ENCODE data around the gene FOXS1. TPM values are rescaled to one million over a fixed set of nuclear protein-coding genes. Genes with fewer than 3 reads are reported as not detected.
A peak's percentile ranks its signal among the peaks of the same experiment; 100 is the strongest.

Gene FOXS1
- total RNA-seq, 1 donor from 2014 or later: not detected

DNA sequence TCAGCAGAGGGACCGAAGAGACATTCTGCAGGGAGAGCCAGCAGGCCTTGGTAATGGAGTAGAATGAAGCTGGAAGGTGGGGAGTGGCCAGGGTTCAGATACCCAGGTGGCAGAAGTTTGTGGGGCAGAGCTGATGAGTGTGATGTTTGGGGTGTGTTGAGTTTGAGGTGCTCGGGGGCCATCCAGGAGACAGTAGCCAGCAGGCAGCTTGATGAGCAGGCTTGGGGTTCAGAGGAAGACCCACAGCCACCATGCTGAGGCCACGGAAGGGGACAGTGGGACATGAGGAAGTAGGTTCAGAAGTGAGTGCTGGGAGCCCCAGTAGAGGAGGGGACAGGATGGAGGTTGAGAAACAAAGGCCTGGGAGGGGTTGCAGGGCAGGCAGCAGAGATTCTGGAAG is 11.1 kb upstream of the FOXS1 start:
- no peak overlapping the region for H3K9ac ChIP-seq
- Mint-ChIP-seq H3K27ac (no peak overlapping the region), H3K4me3 (no peak overlapping the region), H3K27me3 (ENCODE audit: insufficient read depth, low read depth) (peaks cover 4% of the 10 kb centered on the region), H3K4me1 (peaks cover 12% of the 10 kb centered on the region), H3K36me3 (no peaks in the 10 kb centered on the region), H3K9me3 (no peaks in the 10 kb centered on the region)
- H3K36me3 ChIP-seq: no peaks in the 10 kb centered on the region
- H3K4me2 ChIP-seq: no peak overlapping the region
- peaks cover 18% of the 10 kb centered on the region for H3F3A ChIP-seq (ENCODE audit: low read depth)
- TF ChIP-seq EZH2phosphoT487 (IDR thresholded peaks at IDR 0.05) (no peak), EZH2 (IDR thresholded peaks at IDR 0.05) (no peak)
- TF ChIP-seq, protein P1, sequence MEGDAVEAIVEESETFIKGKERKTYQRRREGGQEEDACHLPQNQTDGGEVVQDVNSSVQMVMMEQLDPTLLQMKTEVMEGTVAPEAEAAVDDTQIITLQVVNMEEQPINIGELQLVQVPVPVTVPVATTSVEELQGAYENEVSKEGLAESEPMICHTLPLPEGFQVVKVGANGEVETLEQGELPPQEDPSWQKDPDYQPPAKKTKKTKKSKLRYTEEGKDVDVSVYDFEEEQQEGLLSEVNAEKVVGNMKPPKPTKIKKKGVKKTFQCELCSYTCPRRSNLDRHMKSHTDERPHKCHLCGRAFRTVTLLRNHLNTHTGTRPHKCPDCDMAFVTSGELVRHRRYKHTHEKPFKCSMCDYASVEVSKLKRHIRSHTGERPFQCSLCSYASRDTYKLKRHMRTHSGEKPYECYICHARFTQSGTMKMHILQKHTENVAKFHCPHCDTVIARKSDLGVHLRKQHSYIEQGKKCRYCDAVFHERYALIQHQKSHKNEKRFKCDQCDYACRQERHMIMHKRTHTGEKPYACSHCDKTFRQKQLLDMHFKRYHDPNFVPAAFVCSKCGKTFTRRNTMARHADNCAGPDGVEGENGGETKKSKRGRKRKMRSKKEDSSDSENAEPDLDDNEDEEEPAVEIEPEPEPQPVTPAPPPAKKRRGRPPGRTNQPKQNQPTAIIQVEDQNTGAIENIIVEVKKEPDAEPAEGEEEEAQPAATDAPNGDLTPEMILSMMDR (IDR thresholded peaks at IDR 0.05): no peak
- H3K27ac ChIP-seq: no peak overlapping the region
- H3K79me2 ChIP-seq (ENCODE audit: low read depth): no peaks in the 10 kb centered on the region
- no peaks in the 10 kb centered on the region for H4K20me1 ChIP-seq (ENCODE audit: low read depth)
- no peak overlapping the region for H2AFZ ChIP-seq (replicated peaks)
- H3K9me3 ChIP-seq (ENCODE audit: low read depth): no peaks in the 10 kb centered on the region
- H3K4me3 ChIP-seq: no peak overlapping the region
- no peak for DNase-seq (ENCODE audit: low spot score)
- peaks cover 16% of the 10 kb centered on the region for H3K27me3 ChIP-seq
- H3K4me1 ChIP-seq: peaks cover 5% of the 10 kb centered on the region

DNA sequence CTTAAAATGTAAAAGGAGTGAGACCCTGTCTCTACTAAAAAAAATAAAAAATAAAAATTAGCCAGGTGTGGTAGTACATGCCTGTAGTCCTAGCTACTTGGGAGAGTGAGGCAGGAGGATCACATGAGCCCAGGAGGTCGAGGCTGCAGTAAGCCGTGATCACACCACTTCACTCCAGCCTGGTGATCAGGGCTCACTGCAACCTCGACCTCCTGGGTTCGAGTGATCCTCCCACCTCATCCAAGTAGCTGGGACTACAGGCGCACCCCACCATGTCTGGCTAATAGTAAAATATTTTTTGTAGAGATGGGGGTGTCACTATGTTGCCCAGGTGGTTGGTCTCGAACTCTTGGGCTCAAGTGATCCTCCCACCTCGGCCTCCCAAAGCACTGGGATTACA is 8.1 kb upstream of the FOXS1 start:
- TF ChIP-seq, protein P1 (IDR thresholded peaks at IDR 0.05): no peak
- TF ChIP-seq EZH2phosphoT487 (IDR thresholded peaks at IDR 0.05) (no peak), EZH2 (IDR thresholded peaks at IDR 0.05) (no peak)
- peaks cover 47% of the 10 kb centered on the region for H3K27me3 ChIP-seq
- H3K9me3 ChIP-seq (ENCODE audit: low read depth): no peaks in the 10 kb centered on the region
- no peaks in the 10 kb centered on the region for H3K79me2 ChIP-seq (ENCODE audit: low read depth)
- H4K20me1 ChIP-seq (ENCODE audit: low read depth): no peaks in the 10 kb centered on the region
- Mint-ChIP-seq H3K4me1 (peaks cover 3% of the 10 kb centered on the region), H3K9me3 (no peaks in the 10 kb centered on the region), H3K36me3 (no peaks in the 10 kb centered on the region), H3K27ac (no peak overlapping the region), H3K4me3 (no peak overlapping the region), H3K27me3 (ENCODE audit: insufficient read depth, low read depth) (peaks cover 10% of the 10 kb centered on the region)
- H3K4me3 ChIP-seq: no peak overlapping the region
- no peak overlapping the region for H3K4me2 ChIP-seq
- no peaks in the 10 kb centered on the region for H3K4me1 ChIP-seq
- no peak overlapping the region for H3K27ac ChIP-seq
- no peaks in the 10 kb centered on the region for H3F3A ChIP-seq (ENCODE audit: low read depth)
- DNase-seq (ENCODE audit: low spot score): no peak
- H3K9ac ChIP-seq: no peak overlapping the region
- no peak overlapping the region for H2AFZ ChIP-seq (replicated peaks)
- H3K36me3 ChIP-seq: no peaks in the 10 kb centered on the region

DNA sequence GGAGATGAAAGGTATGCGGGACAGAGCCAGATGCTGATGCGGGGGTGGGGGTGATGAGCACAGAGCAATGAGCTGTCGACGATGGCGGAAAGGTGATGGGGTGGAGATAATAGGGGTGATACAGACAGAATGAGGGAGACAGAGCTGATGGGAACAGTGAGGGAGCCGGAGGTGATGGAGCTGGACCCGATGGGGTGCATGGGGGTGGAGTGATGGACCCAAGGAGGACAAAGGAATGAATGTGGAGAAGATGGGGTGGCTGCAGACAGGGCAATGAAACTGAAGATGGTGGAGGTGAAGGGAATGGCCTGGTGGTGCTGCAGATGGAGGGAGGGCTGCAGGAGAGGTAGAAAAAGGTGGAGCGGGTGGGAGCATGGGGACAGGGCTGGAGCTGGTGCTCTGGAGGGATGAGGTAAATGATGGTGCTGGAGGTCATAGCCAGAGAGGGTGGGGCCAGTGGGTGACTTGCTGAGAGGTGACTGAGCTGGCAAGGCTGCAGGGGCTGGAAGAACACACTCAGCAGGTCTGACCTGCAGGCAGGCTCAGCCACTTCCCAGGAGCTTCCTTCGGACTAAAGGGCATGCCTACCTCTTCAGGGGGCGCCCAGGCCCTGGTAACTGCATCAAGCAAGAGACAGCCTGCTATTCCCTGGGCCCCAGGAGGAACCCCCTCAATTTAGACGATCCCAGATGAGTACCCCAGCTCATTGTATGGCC is 6.0 kb upstream of the FOXS1 start:
- Histone ChIP-seq H3K27me3 (peaks cover 53% of the 10 kb centered on the region), H4K20me1 (ENCODE audit: low read depth) (no peaks in the 10 kb centered on the region), H3K79me2 (ENCODE audit: low read depth) (no peaks in the 10 kb centered on the region), H3K27ac (no peak overlapping the region), H3K4me1 (peaks cover under 1% of the 10 kb centered on the region), H3K36me3 (no peaks in the 10 kb centered on the region), H3K4me3 (no peak overlapping the region), H3F3A (ENCODE audit: low read depth) (peaks cover under 1% of the 10 kb centered on the region), H3K9ac (no peak overlapping the region), H3K4me2 (no peak overlapping the region), H3K9me3 (ENCODE audit: low read depth) (no peaks in the 10 kb centered on the region), H2AFZ (replicated peaks) (no peak overlapping the region)
- Mint-ChIP-seq H3K4me1 (no peaks in the 10 kb centered on the region), H3K4me3 (peak overlapping the region; percentile 19), H3K9me3 (no peaks in the 10 kb centered on the region), H3K36me3 (no peaks in the 10 kb centered on the region), H3K27me3 (ENCODE audit: insufficient read depth, low read depth) (peaks cover 5% of the 10 kb centered on the region), H3K27ac (no peak overlapping the region)
- TF ChIP-seq, protein P1 (IDR thresholded peaks at IDR 0.05): no peak
- TF ChIP-seq EZH2 (IDR thresholded peaks at IDR 0.05) (no peak), EZH2phosphoT487 (IDR thresholded peaks at IDR 0.05) (no peak)
- DNase-seq (ENCODE audit: low spot score): no peak

Measured in neural progenitor cell (in vitro differentiated cells).